GM12878 (cell line): ENCODE data around the gene LMX1A. TPM values are rescaled to one million over a fixed set of nuclear protein-coding genes. Genes with fewer than 3 reads are reported as not detected.

Experiments
- ASH2L ChIP-seq: fragments of 300-600, 200-600 bp; sonication (generic); IDR thresholded peaks from 2 replicates; pipeline ENCODE4 v1.6.1; 2017; ENCODE audit warnings: low read depth, mild to moderate bottlenecking, borderline replicate concordance
- ATF2 ChIP-seq: IDR thresholded peaks from 2 replicates; pipeline ENCODE4 v1.6.1; 2012; ENCODE audit warnings: low read length, inconsistent platforms
- BHLHE40 ChIP-seq, 2 experiments: fragments of 450-650 bp in 1 of 2; IDR thresholded peaks; 2 replicates each; pipeline ENCODE4 v1.6.1; 2011 to 2017; ENCODE audit warnings: low read depth in 2 of 2, borderline replicate concordance in 1 of 2, improper control_type of control experiment in 1 of 2, low read length in 1 of 2, mild to moderate bottlenecking in 1 of 2
- CBX3 ChIP-seq: fragments of 200-600 bp; sonication (generic); IDR thresholded peaks from 2 replicates; pipeline ENCODE4 v1.6.1; 2016; ENCODE audit warnings: low read depth, borderline replicate concordance
- EED ChIP-seq: sonication (generic); IDR thresholded peaks from 2 replicates; pipeline ENCODE4 v1.6.1; 2016; ENCODE audit warnings: antibody characterized with exemption, low read depth
- FOXK2 ChIP-seq: fragments of 450-650 bp; IDR thresholded peaks from 2 replicates; pipeline ENCODE4 v1.6.1; 2017; ENCODE audit warnings: mild to moderate bottlenecking, moderate library complexity
- HCFC1 ChIP-seq: fragments of 150-350 bp; IDR thresholded peaks from 2 replicates; pipeline ENCODE4 v1.6.1; 2014; ENCODE audit warnings: low read length
- JUND ChIP-seq: IDR thresholded peaks from 2 replicates; pipeline ENCODE4 v1.6.1; 2012; ENCODE audit warnings: low read depth, mild to moderate bottlenecking, low read length, improper control_type of control experiment, moderate library complexity
- KLF5 ChIP-seq: fragments of 450-650 bp; IDR thresholded peaks from 2 replicates; pipeline ENCODE4 v1.6.1; 2014; ENCODE audit warnings: mild to moderate bottlenecking; ENCODE audit not compliant: partially characterized antibody
- MEF2A ChIP-seq: IDR thresholded peaks from 2 replicates; pipeline ENCODE4 v1.6.1; 2011; ENCODE audit warnings: low read depth, mild to moderate bottlenecking, low read length, moderate library complexity; ENCODE audit not compliant: insufficient read depth
- MEF2B ChIP-seq: fragments of 450-650 bp; IDR thresholded peaks from 2 replicates; pipeline ENCODE4 v1.6.1; 2018; ENCODE audit warnings: mild to moderate bottlenecking, moderate library complexity; ENCODE audit not compliant: partially characterized antibody, poor library complexity, severe bottlenecking
- REST ChIP-seq: IDR thresholded peaks from 2 replicates; pipeline ENCODE4 v1.6.1; 2012; ENCODE audit warnings: mild to moderate bottlenecking, low read depth, low read length
- SKIL ChIP-seq: fragments of 450-650 bp; IDR thresholded peaks from 2 replicates; pipeline ENCODE4 v1.6.1; 2017; ENCODE audit warnings: mild to moderate bottlenecking, low read depth, inconsistent platforms; ENCODE audit not compliant: poor library complexity, severe bottlenecking
- STAT3 ChIP-seq: IDR thresholded peaks from 2 replicates; pipeline ENCODE4 v1.6.1; 2011; ENCODE audit warnings: low read depth, low read length, improper control_type of control experiment
- TCF12 ChIP-seq: IDR thresholded peaks from 2 replicates; pipeline ENCODE4 v1.6.1; 2011; ENCODE audit warnings: low read depth, mild to moderate bottlenecking, low read length
- ZBTB40 ChIP-seq: fragments of 450-650 bp; IDR thresholded peaks from 2 replicates; pipeline ENCODE4 v1.6.1; 2016; ENCODE audit warnings: mild to moderate bottlenecking, moderate library complexity, borderline replicate concordance
- ZNF384 ChIP-seq: IDR thresholded peaks from 2 replicates; pipeline ENCODE4 v1.6.1; 2012; ENCODE audit warnings: low read depth, mild to moderate bottlenecking, low read length, improper control_type of control experiment, borderline replicate concordance
- polyA plus RNA-seq, 11 experiments: library from polyadenylated mRNA; depleted of rRNA in 4 of 11; unstranded in 6 of 11; stranded (reverse) in 5 of 11; fragments of >200 nt; fragmentation: Nextera tagmentation in 4 of 11; fragmentation: Illumina TruSeq in 1 of 11; extraction: Ambion mirVana in 4 of 11; extraction: Trizol in 1 of 11; gene quantifications; 1 replicate in 1 of 11; 2 replicates in 10 of 11; pipeline versions ENCODE4 v1.2.1 to v1.2.3, GENCODE V29; 2011 to 2016; ENCODE audit warnings: inconsistent platforms in 2 of 11, missing spikeins in 2 of 11, low read depth in 1 of 11
- total RNA-seq, 4 experiments: library from RNA; depleted of rRNA in 3 of 4; stranded (reverse); fragments of >200 nt in 3 of 4; fragmentation: Illumina TruSeq in 1 of 4; extraction: Trizol in 1 of 4; gene quantifications; 2 replicates each; pipeline versions ENCODE4 v1.2.1 to v1.2.3, GENCODE V29; 2013 to 2021

LMX1A gene
- total and polyA plus RNA-seq, 10 of the 15 experiments (the other 5 are each of a cell fraction or from before 2014, with no cell fraction given): not detected

DNA sequence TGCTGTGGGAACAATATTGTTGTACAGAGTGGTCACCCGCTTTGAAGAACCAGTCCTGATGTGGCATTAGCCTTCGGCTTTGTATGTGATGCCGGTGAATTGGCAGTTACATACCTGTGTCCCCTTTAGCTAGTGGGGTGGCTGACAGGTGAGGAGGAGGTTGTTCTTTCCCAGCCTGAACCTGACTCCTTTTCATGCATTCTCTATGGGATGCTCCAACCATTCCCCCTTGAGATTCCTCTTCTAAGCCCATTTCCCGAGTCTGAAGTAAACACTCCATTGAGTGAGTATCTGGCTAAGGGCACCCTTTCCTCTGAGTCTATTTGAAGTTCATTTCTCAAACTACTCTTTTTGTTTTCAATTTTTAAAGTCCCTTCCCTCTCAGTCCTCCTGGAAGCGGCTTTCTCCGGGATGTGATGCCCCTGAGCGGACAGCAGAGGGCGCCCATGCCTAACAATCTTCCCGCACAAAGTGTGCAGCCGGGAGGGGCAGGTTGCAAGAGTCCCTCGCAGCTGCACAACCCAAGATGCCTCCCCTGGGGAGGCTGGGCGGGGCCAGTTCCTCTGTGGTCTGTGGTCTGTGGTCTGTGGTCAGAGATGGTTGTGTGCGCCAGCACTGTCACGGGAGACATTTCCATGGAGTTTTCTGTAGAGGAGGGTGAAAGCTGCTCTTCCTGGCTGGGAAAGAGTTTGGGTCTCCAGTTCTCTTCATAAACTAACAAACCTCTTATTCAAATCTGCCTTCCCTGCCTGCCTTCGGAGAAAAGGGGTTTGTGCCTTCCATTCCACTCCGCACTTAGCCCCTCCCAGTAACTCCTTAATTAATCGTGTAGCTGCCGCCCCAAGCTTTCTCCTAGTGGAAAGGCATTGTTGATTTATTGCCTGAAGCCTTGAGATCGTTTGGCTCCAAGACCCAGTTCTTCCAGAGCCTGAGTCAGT, 36.4 kb upstream of the LMX1A start (continued):
- no peak for TF ChIP-seq ZBTB40
- TF ChIP-seq JUND: no peak
- peak; percentile 78 for TF ChIP-seq MEF2B
- no peak for TF ChIP-seq ZNF384
- TF ChIP-seq EED: peak; percentile 90
- TF ChIP-seq TCF12: peak; percentile 95
- no peak for TF ChIP-seq CBX3
- TF ChIP-seq BHLHE40 (IDR thresholded peaks at IDR 0.05; ENCODE audit: borderline replicate concordance in 1 of 2, low read depth in 2 of 2, low read length in 1 of 2): peak; percentile 90 to 93
- TF ChIP-seq HCFC1: no peak
- no peak for TF ChIP-seq ASH2L
- TF ChIP-seq KLF5: no peak
- no peak for TF ChIP-seq REST
- TF ChIP-seq FOXK2: no peak
- no peak for TF ChIP-seq SKIL
- no peak for TF ChIP-seq ATF2
- no peak for TF ChIP-seq STAT3
- 0 out of 2 replicates have a peak, but pooled peaks have one; percentile 9 for TF ChIP-seq MEF2A
